ENCODE data around the gene PPFIA1. TPM values are rescaled to one million over a fixed set of nuclear protein-coding genes. Genes with fewer than 3 reads are reported as not detected.

The PPFIA1 gene
- total RNA-seq, 1 experiment from 2014 or later: 86.8 TPM

- H3F3A ChIP-seq (ENCODE audit: insufficient read depth, low read depth): peaks cover 21% of the 10 kb centered on the region; the same call in 1 of the 2 replicates
- no peak overlapping the region for H3K27ac ChIP-seq
- H3K4me3 ChIP-seq: no peak overlapping the region
- H3K9me3 ChIP-seq (ENCODE audit: insufficient read depth, low read depth): no peaks in the 10 kb centered on the region
- H4K20me1 ChIP-seq (ENCODE audit: insufficient read depth): no peaks in the 10 kb centered on the region
- no TSS peak for BruUV-seq (replicated peaks)
- no peak overlapping the region for H2AFZ ChIP-seq
- H3K36me3 ChIP-seq (ENCODE audit: low read depth): no peaks in the 10 kb centered on the region
- H3K9me2 ChIP-seq (ENCODE audit: insufficient read depth): no peaks in the 10 kb centered on the region
- TF ChIP-seq CTCF (conservative IDR thresholded peaks at IDR 0.05) (no peak), EZH2 (IDR thresholded peaks at IDR 0.05; ENCODE audit: low read depth) (no peak)
- H3K27me3 ChIP-seq (ENCODE audit: insufficient read depth, low read depth): no peaks in the 10 kb centered on the region
- intact Hi-C loops (cut with micrococcal nuclease; ENCODE audit: unreplicated experiment): no loop called here
- H3K79me2 ChIP-seq (ENCODE audit: low read depth): no peaks in the 10 kb centered on the region
- ChIA-PET POLR2A (ENCODE audit: unreplicated experiment) (interaction anchor here (0.7 kb wide), 1 partner anchor 18 kb away, joined by 3 read pairs; no protein-coding TSS in a partner anchor), CTCF (no interaction called here)
- no peak for DNase-seq
- peaks cover 22% of the 10 kb centered on the region; the same call in 1 of the 2 replicates for H3K4me1 ChIP-seq (replicated peaks; ENCODE audit: insufficient read depth)
- H3K4me2 ChIP-seq: no peak overlapping the region
Observed at GRCh38 chr11:70262951-70263350, 7.5 kb upstream of the PPFIA1 start.

GRCh38 chr11:70263363-70263762, 7.1 kb upstream of the PPFIA1 start:
- Histone ChIP-seq H3K4me2 (no peak overlapping the region), H3K27ac (no peak overlapping the region), H3K36me3 (ENCODE audit: low read depth) (no peaks in the 10 kb centered on the region), H3K9me3 (ENCODE audit: insufficient read depth, low read depth) (no peaks in the 10 kb centered on the region), H3K27me3 (ENCODE audit: insufficient read depth, low read depth) (no peaks in the 10 kb centered on the region), H3K4me1 (replicated peaks; ENCODE audit: insufficient read depth) (peaks cover 21% of the 10 kb centered on the region; the same call in 1 of the 2 replicates), H2AFZ (no peak overlapping the region), H3K9me2 (ENCODE audit: insufficient read depth) (no peaks in the 10 kb centered on the region), H3F3A (ENCODE audit: insufficient read depth, low read depth) (peaks cover 20% of the 10 kb centered on the region; the same call in 1 of the 2 replicates), H3K79me2 (ENCODE audit: low read depth) (no peaks in the 10 kb centered on the region), H4K20me1 (ENCODE audit: insufficient read depth) (no peaks in the 10 kb centered on the region), H3K4me3 (no peak overlapping the region)
- BruUV-seq (replicated peaks): no TSS peak
- intact Hi-C loops (cut with micrococcal nuclease; ENCODE audit: unreplicated experiment): no loop called here
- POLR2A ChIA-PET (ENCODE audit: unreplicated experiment): interaction anchor here (0.7 kb wide), 1 partner anchor 18 kb away, joined by 3 read pairs; no protein-coding TSS in a partner anchor
- no peak for TF ChIP-seq EZH2 (IDR thresholded peaks at IDR 0.05; ENCODE audit: low read depth)
- TF ChIP-seq CTCF (conservative IDR thresholded peaks at IDR 0.05): no peak
- CTCF ChIA-PET: no interaction called here
- no peak for DNase-seq

GRCh38 chr11:70265341-70265740, 5.1 kb upstream of the PPFIA1 start:
- POLR2A ChIA-PET (ENCODE audit: unreplicated experiment): interaction anchor here (0.7 kb wide), 1 partner anchor 19 kb away, joined by 3 read pairs; no protein-coding TSS in a partner anchor
- BruUV-seq (replicated peaks): no TSS peak
- intact Hi-C loops (cut with micrococcal nuclease; ENCODE audit: unreplicated experiment): no loop called here

More at GRCh38 chr11:70265341-70265740, 5.1 kb upstream of the PPFIA1 start:
- DNase-seq: no peak
- Histone ChIP-seq H3K4me2 (no peak overlapping the region), H3K9me2 (ENCODE audit: insufficient read depth) (no peaks in the 10 kb centered on the region), H2AFZ (no peak overlapping the region), H3K27me3 (ENCODE audit: insufficient read depth, low read depth) (no peaks in the 10 kb centered on the region), H3K4me1 (replicated peaks; ENCODE audit: insufficient read depth) (peaks cover 18% of the 10 kb centered on the region), H3K79me2 (ENCODE audit: low read depth) (peaks cover 14% of the 10 kb centered on the region), H3K27ac (no peak overlapping the region), H3K9me3 (ENCODE audit: insufficient read depth, low read depth) (no peaks in the 10 kb centered on the region), H3K4me3 (no peak overlapping the region), H4K20me1 (ENCODE audit: insufficient read depth) (no peaks in the 10 kb centered on the region), H3F3A (ENCODE audit: insufficient read depth, low read depth) (peaks cover 27% of the 10 kb centered on the region), H3K36me3 (ENCODE audit: low read depth) (no peaks in the 10 kb centered on the region)
- CTCF ChIA-PET: interaction anchor here (0.8 kb wide), 1 partner anchor 18 kb away, joined by 4 read pairs; no protein-coding TSS in a partner anchor
- TF ChIP-seq EZH2 (IDR thresholded peaks at IDR 0.05; ENCODE audit: low read depth) (no peak), CTCF (conservative IDR thresholded peaks at IDR 0.05) (no peak)
